SK-N-MC (cell line): ENCODE data around the gene ADCY2.

ENCODE experiments used
- EZH2 ChIP-seq: fragments of 200-600 bp; sonication (generic); IDR thresholded peaks from one replicate; pipeline ENCODE4 v1.6.1; 2017; ENCODE audit warnings: antibody characterized with exemption
- FOXP2 ChIP-seq: optimal IDR thresholded peaks from 2 replicates; pipeline ENCODE3; 2011; ENCODE audit warnings: mild to moderate bottlenecking, moderate library complexity; ENCODE audit not compliant: insufficient read depth; ENCODE audit errors: extremely low read length, control extremely low read depth
- POLR2AphosphoS5 ChIP-seq: IDR thresholded peaks from 2 replicates; pipeline ENCODE4 v1.6.1; 2012; ENCODE audit warnings: mild to moderate bottlenecking, low read depth, low read length, borderline replicate concordance

GRCh38 chr5:7662289-7662688, 266.4 kb downstream of the ADCY2 start:
- TF ChIP-seq EZH2 (no peak), POLR2AphosphoS5 (no peak), FOXP2 (no peak)
